GM12872 (cell line): ENCODE results near the gene CRIP3.

Source experiments
- TF ChIP-seq, protein P1 (sequence below): IDR thresholded peaks from 3 replicates; pipeline ENCODE4 v1.5.1; 2011; ENCODE audit warnings: low read depth, mild to moderate bottlenecking, low read length, moderate library complexity; ENCODE audit not compliant: insufficient read depth

Gene CRIP3

DNA sequence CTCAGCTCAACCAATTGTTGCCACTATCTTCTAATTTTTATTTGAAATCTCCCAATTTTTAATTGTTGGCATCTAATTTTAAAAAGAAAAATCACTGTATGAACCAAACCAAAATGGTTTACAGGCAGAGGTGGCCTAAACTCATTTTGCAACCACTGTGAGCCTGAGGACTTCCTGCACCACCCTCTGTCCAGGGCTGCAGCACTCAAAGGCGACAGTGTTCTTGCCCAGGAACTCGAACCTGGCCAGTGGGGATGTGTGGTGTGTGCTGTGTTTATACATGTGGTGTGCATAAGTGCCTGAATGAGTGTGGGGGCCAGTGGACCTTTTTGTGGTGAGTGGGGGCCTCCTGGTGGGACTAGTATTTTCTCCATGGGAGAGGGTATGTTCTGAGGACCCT lies 34.9 kb downstream of the CRIP3 start:
- TF ChIP-seq, protein P1, sequence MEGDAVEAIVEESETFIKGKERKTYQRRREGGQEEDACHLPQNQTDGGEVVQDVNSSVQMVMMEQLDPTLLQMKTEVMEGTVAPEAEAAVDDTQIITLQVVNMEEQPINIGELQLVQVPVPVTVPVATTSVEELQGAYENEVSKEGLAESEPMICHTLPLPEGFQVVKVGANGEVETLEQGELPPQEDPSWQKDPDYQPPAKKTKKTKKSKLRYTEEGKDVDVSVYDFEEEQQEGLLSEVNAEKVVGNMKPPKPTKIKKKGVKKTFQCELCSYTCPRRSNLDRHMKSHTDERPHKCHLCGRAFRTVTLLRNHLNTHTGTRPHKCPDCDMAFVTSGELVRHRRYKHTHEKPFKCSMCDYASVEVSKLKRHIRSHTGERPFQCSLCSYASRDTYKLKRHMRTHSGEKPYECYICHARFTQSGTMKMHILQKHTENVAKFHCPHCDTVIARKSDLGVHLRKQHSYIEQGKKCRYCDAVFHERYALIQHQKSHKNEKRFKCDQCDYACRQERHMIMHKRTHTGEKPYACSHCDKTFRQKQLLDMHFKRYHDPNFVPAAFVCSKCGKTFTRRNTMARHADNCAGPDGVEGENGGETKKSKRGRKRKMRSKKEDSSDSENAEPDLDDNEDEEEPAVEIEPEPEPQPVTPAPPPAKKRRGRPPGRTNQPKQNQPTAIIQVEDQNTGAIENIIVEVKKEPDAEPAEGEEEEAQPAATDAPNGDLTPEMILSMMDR, result no peak

DNA sequence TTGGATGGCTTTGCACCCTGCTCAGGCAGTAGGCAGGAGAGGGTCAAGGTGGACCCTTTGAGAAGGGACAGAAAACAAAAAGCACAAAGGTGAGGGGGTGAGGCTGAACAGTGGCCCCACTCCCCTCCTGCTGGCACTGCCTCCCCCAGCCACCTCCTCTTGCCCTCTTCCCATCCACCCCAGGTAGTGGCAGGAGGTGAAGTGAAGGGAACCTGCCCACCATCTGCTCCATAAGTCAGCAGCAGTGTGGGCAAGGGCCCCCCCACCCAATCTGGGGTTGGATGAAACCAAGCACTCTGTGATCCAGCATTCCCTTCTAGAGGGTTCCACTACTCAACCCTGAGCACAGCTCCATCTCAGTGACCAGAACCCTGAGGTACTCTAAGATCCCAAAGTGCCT lies 36.7 kb downstream of the CRIP3 start:
- TF ChIP-seq, protein P1, result no peak

DNA sequence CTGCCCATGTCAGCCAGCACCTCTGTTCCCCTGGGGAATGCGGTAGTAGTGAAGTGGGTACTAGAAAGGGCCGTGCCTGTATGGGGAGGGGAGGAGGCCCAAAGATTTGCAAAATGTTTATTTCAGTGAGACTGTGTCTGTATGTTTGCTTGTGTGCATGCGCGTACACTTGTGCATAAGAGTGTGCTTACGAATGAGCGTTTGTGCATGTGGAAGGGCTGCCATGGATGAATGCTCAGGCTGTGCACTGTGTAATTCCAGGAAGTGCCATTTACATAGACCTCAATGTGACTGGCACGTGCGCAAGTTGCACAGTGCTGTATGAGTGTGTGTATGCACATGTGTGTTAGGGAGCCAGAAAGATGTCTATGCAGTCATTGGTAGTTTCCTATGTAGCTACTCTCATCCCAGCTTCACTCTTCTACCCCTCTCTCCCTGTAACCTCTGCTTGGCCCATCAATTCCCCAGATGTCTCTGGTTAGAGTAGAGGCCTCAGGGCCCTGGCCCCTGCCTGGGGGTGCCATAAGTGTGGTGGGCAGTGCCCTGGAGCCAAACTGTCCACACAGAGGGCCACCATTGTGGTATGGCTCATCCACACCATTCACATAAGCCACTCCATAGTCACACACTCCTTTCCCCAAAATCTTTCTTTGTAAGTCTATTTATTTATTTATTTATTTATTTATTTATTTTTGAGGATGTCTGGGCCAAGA lies 37.4 kb downstream of the CRIP3 start:
- TF ChIP-seq, protein P1, result no peak

DNA sequence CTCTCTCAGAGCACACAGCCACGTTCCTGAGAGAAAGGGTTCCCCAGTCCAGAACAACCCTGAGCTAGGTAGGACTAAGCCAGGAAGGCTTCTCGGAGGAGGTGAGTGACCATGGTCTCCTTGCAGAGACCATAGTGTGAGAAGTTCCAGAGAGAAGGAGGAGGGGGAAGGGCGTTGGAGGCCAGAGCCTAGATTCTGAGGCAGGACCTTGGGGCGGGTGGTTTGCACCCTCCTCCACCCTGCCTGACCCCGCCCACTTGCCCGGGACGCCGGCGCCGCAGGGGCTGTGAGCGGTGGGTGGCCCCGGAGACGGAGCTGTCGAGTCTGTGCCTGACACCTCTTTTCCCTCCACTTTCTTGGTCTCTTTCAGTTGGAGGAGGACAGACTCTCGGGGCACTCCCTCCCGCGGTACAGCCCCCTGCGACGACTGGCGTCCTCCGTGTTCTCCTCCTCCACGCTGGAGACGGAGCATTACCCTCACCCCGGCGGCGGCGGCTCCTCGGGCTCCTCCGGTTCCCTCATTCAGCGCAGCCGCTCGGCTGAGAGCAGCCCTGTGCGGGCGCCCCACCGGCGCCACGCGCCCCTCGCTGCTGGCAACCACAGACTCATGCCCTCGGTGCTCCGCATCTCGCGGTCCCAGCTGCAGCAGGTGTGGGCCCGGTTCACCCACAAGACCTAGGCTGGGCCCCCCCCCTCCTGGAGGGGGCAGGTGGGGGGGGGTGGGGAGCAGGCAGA lies 39.2 kb downstream of the CRIP3 start:
- TF ChIP-seq, protein P1, result no peak

DNA sequence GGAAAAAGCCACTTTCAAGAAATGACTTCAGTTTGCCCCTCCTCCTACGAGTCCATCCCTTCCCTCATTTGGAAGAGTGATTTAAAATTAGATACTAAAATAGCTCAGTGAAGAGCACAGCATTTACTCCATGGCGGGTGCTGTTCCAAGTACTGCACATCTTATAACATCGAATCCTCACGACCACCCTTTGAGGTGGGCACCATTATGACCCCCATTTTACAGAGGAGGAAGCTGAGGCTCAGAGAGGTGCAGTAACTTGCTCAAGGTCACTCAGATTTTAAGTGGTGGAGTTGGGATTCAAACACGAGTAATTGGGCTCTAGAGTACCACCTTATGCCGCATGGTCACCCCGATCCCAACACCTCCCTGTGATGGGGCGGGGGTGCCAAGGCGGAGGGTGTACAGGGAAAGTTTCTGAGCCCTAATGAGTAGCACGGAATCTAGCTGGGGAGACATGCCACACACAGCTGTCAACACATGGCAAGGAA lies 39.8 kb downstream of the CRIP3 start:
- TF ChIP-seq, protein P1, result no peak

DNA sequence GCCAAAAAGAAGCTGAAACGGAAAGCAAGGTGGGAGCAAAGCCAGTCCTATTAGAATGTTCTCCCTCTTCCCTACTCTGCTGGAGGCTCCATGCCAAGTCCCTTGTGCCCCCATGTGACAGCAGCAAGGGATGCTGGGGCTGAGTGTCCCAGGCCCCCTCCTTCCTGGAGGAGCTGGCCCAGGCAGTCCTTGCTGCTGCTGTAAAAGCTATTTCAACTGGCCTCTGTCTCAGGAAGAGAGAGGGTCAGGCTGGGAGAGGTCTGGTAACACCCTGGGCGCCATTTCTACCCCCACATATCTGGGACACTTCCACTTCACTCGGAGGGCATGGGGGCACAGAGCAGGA lies 40.3 kb downstream of the CRIP3 start:
- TF ChIP-seq, protein P1, result no peak

DNA sequence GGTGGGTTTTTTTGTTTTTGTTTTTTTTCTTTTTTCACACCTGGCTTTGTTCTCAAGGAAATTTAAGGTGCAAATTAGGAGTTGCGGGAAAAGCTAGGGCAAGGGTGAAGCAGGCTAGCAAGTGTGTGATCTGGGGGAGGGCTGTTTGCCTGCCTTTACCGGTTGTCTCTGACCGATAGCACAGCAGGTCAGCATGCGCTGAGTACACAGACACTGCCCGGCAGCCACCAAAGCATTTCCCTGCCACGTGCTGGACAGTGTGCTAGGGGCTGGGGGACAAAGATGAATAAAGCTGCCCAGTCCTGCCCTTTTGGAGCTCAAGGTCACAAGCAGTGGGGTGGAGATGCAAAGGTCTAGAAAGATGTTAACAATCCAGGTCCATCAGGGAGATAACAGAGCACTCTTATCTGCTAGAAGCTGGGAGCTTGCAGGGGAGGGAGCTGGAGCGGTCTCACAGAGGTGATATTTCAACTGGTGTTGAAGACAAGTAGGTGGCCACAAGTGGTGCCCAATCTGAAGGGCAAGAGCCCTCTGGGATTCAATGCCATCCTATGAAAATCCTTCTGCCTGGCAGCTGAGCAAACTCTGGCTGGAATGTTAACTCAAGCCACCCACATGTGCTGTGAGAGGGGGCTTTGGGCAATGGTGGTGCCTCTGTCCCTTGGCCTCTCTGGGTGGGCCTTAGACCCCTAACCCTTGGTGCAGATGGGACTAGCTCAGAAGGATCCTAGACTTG lies 40.8 kb downstream of the CRIP3 start:
- TF ChIP-seq, protein P1, result no peak
